ENCODE measurements around the gene SLC4A11. TPM values are rescaled to one million over a fixed set of nuclear protein-coding genes. Genes with fewer than 3 reads are reported as not detected.

SLC4A11 gene
- total and polyA plus RNA-seq, 12 donors = 0.06 to 1.6 (median 0.45) TPM

GRCh38 chr20:3275966-3276679 is 37.1 kb upstream of the SLC4A11 start:
- no peak overlapping the region for H3K27ac ChIP-seq
- H3K27me3 ChIP-seq = no peaks in the 10 kb centered on the region
- no peak overlapping the region for H3K4me3 ChIP-seq
- DNase-seq (no peak), ATAC-seq (peak in 1 of 8 donors; percentile 19)
- no peaks in the 10 kb centered on the region for H3K9me3 ChIP-seq
- H3K36me3 ChIP-seq = peaks cover 0 to 100% (median 64%) of the 10 kb centered on the region in 9 donors
- H3K4me1 ChIP-seq = peaks cover 0 to 20% (median 4%) of the 10 kb centered on the region in 9 donors
- 82 to 87% methylated on average over 2 of the region's 2 CpGs for WGBS, 2 donors
- intact Hi-C loops (cut with DNase I) = loop anchor here in 2 of 10 donors (5.0 kb wide), 2 partner anchors 59 to 159 kb away; no protein-coding TSS in a partner anchor
- no peak for TF ChIP-seq CTCF (IDR thresholded peaks at IDR 0.05)

DNA sequence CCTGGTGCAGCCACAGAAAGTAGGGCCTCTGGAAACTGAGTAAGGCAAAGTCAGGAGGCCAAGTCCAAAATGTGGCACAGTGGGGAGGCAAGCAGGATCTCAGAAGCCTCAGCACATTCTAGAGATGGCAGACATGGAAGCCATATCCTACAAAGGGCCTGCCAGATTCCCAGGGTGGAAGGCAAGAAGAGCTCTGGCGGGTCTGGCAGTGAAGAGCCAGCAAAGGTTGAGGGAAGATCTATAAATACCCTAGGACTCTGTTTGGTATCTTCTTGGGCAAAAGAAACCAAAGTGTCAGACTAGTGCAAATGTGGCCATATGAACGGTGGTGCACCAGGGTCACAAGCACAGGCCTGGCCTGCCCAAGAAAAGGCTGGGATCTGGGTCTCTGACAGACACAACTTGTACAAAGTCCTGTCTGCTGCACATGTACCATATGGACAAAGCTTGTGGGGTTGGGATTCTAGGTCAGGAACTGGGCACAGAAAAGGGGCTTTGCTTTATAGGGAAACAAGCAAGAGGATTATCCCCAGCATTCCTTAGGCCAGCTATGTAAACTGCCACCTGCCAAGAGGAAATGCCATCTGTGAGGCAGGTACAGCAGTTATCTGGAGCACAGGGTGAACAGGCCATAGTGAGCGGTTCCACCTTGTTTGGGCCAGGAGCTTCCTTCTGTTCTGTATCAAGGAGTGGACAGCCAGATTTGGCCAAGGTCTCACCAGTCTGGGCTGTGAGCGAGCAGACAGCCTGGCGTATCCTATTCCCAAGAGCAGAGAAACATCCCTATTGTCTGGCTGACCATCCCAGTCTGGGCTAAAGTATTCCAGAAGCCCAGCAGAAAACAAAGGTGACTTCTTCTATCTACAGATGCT is 36.3 kb upstream of the SLC4A11 start:
- intact Hi-C loops (cut with DNase I) = loop anchor here in 2 of 10 donors (5.0 kb wide), 2 partner anchors 58 to 158 kb away; no protein-coding TSS in a partner anchor
- 86 to 90% methylated on average over 5 of the region's 5 CpGs for WGBS, 2 donors
- no peaks in the 10 kb centered on the region for H3K27me3 ChIP-seq
- DNase-seq (no peak), ATAC-seq (peak in 5 of 8 donors; percentile 29 to 58 (median 54))
- TF ChIP-seq CTCF (IDR thresholded peaks at IDR 0.05) = no peak
- peak overlapping the region in 2 of 10 donors; percentile 2 to 6 for H3K27ac ChIP-seq
- peaks cover 0 to 100% (median 59%) of the 10 kb centered on the region in 9 donors for H3K36me3 ChIP-seq
- peaks cover 0 to 20% (median 4%) of the 10 kb centered on the region in 9 donors for H3K4me1 ChIP-seq
- H3K4me3 ChIP-seq = no peak overlapping the region
- no peaks in the 10 kb centered on the region for H3K9me3 ChIP-seq

GRCh38 chr20:3273371-3273770 is 34.4 kb upstream of the SLC4A11 start:
- ATAC-seq (no peak), DNase-seq (no peak)
- Histone ChIP-seq H3K36me3 (peaks cover 0 to 100% (median 51%) of the 10 kb centered on the region in 9 donors), H3K27me3 (no peaks in the 10 kb centered on the region), H3K9me3 (no peaks in the 10 kb centered on the region), H3K4me1 (peaks cover 0 to 20% (median 4%) of the 10 kb centered on the region in 9 donors), H3K27ac (no peak overlapping the region), H3K4me3 (no peak overlapping the region)
- intact Hi-C loops (cut with DNase I) = no loop called here
- 98 to 99% methylated on average over 4 of the region's 4 CpGs for WGBS, 2 donors
- no peak for TF ChIP-seq CTCF (IDR thresholded peaks at IDR 0.05)

GRCh38 chr20:3270051-3270450 is 31.1 kb upstream of the SLC4A11 start:
- H3K4me1 ChIP-seq = peaks cover 0 to 5% (median 0%) of the 10 kb centered on the region in 9 donors
- no peak overlapping the region for H3K4me3 ChIP-seq
- no peaks in the 10 kb centered on the region for H3K27me3 ChIP-seq
- no peak for DNase-seq
- no peak for ATAC-seq
- H3K27ac ChIP-seq = no peak overlapping the region
- H3K36me3 ChIP-seq = peaks cover 0 to 100% (median 35%) of the 10 kb centered on the region in 9 donors
- WGBS, 2 donors = 97 to 98% methylated on average over 4 of the region's 4 CpGs
- no peak for TF ChIP-seq CTCF (IDR thresholded peaks at IDR 0.05)
- intact Hi-C loops (cut with DNase I) = no loop called here
- H3K9me3 ChIP-seq = no peaks in the 10 kb centered on the region
